Hepatocyte (in vitro differentiated cells): ENCODE results near the gene TARM1.
"Not testable (repeated sequence)": the region's sequence is repeated elsewhere in the genome, so short reads cannot be mapped to it uniquely, and the experiment has no call there.

ENCODE experiments used
- CTCF ChIP-seq: fragments of 200-600 bp; sonication (generic); IDR thresholded peaks from 2 replicates; pipeline ENCODE4 v1.5.1; 2016; ENCODE audit warnings: antibody characterized with exemption, mild to moderate bottlenecking; ENCODE audit not compliant: poor library complexity
- EZH2phosphoT487 ChIP-seq: fragments of 200-600 bp; sonication (generic); IDR thresholded peaks from one replicate; pipeline ENCODE4 v1.6.1; 2018; ENCODE audit warnings: antibody characterized with exemption, mild to moderate bottlenecking, low read depth, moderate library complexity; ENCODE audit not compliant: unreplicated experiment, severe bottlenecking

- not testable (repeated sequence) for TF ChIP-seq CTCF, EZH2phosphoT487
Measured at GRCh38 chr19:54099903-54100255, 18.7 kb upstream of the TARM1 start.
